Stimulated activated CD8-positive, alpha-beta memory T cell treated with anti-CD3 and anti-CD28 coated beads, Interleukin-2, amount 100 ng/mL, for 48 hours (primary cell): ENCODE results near the gene ATF1.
"Not testable (repeated sequence)": the region's sequence is repeated elsewhere in the genome, so short reads cannot be mapped to it uniquely, and the experiment has no call there.

Source experiments
- DNase-seq, 2 donors: peaks; one replicate each; pipeline ENCODE4 v3.0.0-alpha.2; 2020; ENCODE audit warnings: low read depth in 2 of 2

ATF1 gene

GRCh38 chr12:50753232-50753769 lies 10.6 kb upstream of the ATF1 start:
- no peak for DNase-seq

GRCh38 chr12:50764286-50765094 lies 589 bp downstream of the ATF1 start:
- DNase-seq = peak; percentile 14 to 58

- DNase-seq = no peak
Measured at GRCh38 chr12:50765095-50765911, 1.4 kb downstream of the ATF1 start.

GRCh38 chr12:50768391-50768790 lies 4.5 kb downstream of the ATF1 start:
- no peak for DNase-seq

- DNase-seq = not testable (repeated sequence)
Measured at GRCh38 chr12:50768813-50769212, 4.9 kb downstream of the ATF1 start.

- DNase-seq = no peak
Measured at GRCh38 chr12:50771409-50771808, 7.5 kb downstream of the ATF1 start.

- no peak for DNase-seq
Measured at GRCh38 chr12:50772470-50772869, 8.6 kb downstream of the ATF1 start.

GRCh38 chr12:50772877-50773276 lies 9.0 kb downstream of the ATF1 start:
- no peak for DNase-seq

GRCh38 chr12:50775251-50775650 lies 11.3 kb downstream of the ATF1 start:
- DNase-seq = no peak

GRCh38 chr12:50776749-50777728 lies 13.1 kb downstream of the ATF1 start:
- no peak for DNase-seq

GRCh38 chr12:50778663-50779590 lies 15.0 kb downstream of the ATF1 start:
- no peak for DNase-seq

GRCh38 chr12:50780013-50780412 lies 16.1 kb downstream of the ATF1 start:
- DNase-seq = no peak

GRCh38 chr12:50784501-50784900 lies 20.6 kb downstream of the ATF1 start:
- DNase-seq = no peak

GRCh38 chr12:50785406-50786001 lies 21.6 kb downstream of the ATF1 start:
- DNase-seq = no peak

- DNase-seq = no peak
Measured at GRCh38 chr12:50786498-50787231, 22.8 kb downstream of the ATF1 start.

GRCh38 chr12:50787618-50788017 lies 23.7 kb downstream of the ATF1 start:
- DNase-seq = no peak

- no peak for DNase-seq
Measured at GRCh38 chr12:50788561-50788960, 24.7 kb downstream of the ATF1 start.

GRCh38 chr12:50790081-50790480 lies 26.2 kb downstream of the ATF1 start:
- DNase-seq = no peak

GRCh38 chr12:50799908-50800307 lies 36.0 kb downstream of the ATF1 start:
- no peak for DNase-seq
